KMS-11 (cell line): ENCODE data around the gene CHADL.

ENCODE experiments used
- H2AFZ ChIP-seq: fragments of 200-600 bp; sonication (generic); 2 replicates; pipeline ENCODE4 v1.6.1; 2016; ENCODE audit warnings: antibody characterized with exemption, mixed run types, low read depth
- H3K27ac ChIP-seq: fragments of 200-600 bp; sonication (generic); 2 replicates; pipeline ENCODE4 v1.6.1; 2016; ENCODE audit warnings: mild to moderate bottlenecking, mixed run types
- H3K27me3 ChIP-seq: fragments of 200-600 bp; sonication (generic); 2 replicates; pipeline ENCODE4 v1.6.1; 2017; ENCODE audit warnings: mild to moderate bottlenecking, low read depth, mixed run types, moderate library complexity; ENCODE audit not compliant: insufficient read depth
- H3K36me3 ChIP-seq: fragments of 200-600 bp; sonication (generic); 2 replicates; pipeline ENCODE4 v1.6.1; 2017; ENCODE audit warnings: mild to moderate bottlenecking, mixed run types; ENCODE audit not compliant: insufficient read depth
- H3K4me1 ChIP-seq: fragments of 200-600 bp; sonication (generic); 2 replicates; pipeline ENCODE4 v1.6.1; 2016; ENCODE audit warnings: mild to moderate bottlenecking, low read depth, mixed run types; ENCODE audit not compliant: poor library complexity, severe bottlenecking
- H3K4me2 ChIP-seq: fragments of 200-600 bp; sonication (generic); 2 replicates; pipeline ENCODE4 v1.7.0; 2016; ENCODE audit warnings: mild to moderate bottlenecking, mixed run types
- H3K4me3 ChIP-seq: fragments of 200-600 bp; sonication (generic); IDR thresholded peaks from 2 replicates; pipeline ENCODE4 v1.6.1; 2017; ENCODE audit warnings: low read depth, low read length, mixed read lengths; ENCODE audit not compliant: insufficient read depth
- H3K79me2 ChIP-seq: fragments of 200-600 bp; sonication (generic); 2 replicates; pipeline ENCODE4 v1.6.1; 2016; ENCODE audit warnings: low read depth, mixed run types; ENCODE audit not compliant: insufficient read depth
- H3K9ac ChIP-seq: fragments of 200-600 bp; sonication (generic); 2 replicates; pipeline ENCODE4 v1.6.1; 2016; ENCODE audit warnings: mild to moderate bottlenecking, mixed run types
- H4K20me1 ChIP-seq: fragments of 200-600 bp; sonication (generic); 2 replicates; pipeline ENCODE4 v1.6.1; 2016; ENCODE audit warnings: mild to moderate bottlenecking, mixed run types; ENCODE audit not compliant: insufficient read depth
- CTCF ChIP-seq: fragments of 200-600 bp; sonication (generic); conservative IDR thresholded peaks from 2 replicates; pipeline ENCODE4 v1.6.1; 2017; ENCODE audit warnings: low read depth, mild to moderate bottlenecking, antibody characterized with exemption, low read length, moderate library complexity, mixed read lengths

Gene CHADL

DNA sequence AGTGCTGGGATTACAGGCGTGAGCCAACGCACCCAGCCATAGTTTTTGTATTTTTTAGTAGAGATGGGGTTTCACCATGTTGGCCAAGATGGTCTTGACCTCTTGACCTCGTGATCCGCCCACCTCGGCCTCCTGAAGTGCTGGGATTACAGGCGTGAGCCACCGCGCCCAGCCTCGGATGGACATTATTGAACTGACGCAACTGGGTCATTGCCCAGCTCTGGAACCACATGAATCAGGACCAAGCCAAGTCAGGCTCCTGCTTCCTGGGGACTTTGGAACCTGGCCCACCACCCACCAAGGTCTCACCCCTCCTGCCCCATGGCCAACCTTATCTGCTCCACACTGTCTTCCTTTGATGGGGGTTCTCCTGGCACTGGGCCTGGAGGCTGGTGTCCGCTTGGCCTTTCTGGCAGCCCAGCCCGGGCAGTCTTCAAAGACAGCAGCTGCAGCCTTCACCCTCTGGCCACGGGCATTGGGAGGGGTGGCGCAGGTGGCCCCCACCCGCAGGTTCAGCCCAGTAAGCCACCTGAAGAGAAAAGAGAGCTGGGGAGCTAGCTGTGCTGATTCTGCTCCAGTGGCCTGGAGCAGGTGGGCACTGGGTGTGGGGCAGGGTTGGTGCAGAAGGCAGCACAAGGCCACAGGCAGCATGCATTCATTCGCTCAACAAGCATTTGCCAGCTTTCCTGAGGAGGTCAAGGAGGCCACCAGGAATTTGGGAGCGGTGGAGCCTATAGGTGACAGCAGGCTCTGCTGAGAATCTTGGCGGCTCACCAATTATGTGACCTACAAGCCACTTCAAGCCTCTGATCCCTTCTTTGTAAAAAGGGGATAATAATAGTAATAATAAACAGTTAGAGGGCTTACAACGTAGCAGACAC, 5.7 kb downstream of the CHADL start:
- no peak overlapping the region for H3K4me3 ChIP-seq
- no peak for TF ChIP-seq CTCF
- no peaks in the 10 kb centered on the region for H4K20me1 ChIP-seq
- H3K27me3 ChIP-seq: no peaks in the 10 kb centered on the region
- no peak overlapping the region for H3K4me2 ChIP-seq
- no peaks in the 10 kb centered on the region for H3K4me1 ChIP-seq
- no peak overlapping the region for H3K9ac ChIP-seq
- no peaks in the 10 kb centered on the region for H3K36me3 ChIP-seq
- no peak overlapping the region for H3K27ac ChIP-seq
- no peak overlapping the region for H2AFZ ChIP-seq
- H3K79me2 ChIP-seq: no peaks in the 10 kb centered on the region

DNA sequence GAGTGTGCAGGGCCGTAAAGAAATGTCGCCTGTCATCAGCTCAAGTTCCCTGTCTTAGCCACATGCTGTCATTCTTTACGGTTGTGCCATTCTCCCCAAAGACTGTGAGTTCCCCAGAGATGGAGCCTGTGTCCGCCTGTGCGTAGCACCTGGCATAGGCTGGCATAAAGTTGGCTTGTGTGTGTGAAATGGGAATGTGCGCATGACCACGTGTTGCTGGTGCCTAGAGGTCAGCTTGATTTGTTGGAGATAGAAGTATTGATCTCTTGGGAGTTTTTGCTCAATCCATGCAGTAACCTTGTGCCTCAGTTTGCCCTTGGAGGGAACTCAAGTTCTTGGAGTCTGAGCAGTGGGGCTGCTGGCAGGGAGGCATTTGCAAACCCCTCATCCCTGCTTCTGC, 9.4 kb downstream of the CHADL start:
- no peak for TF ChIP-seq CTCF
- H3K4me3 ChIP-seq: no peak overlapping the region

GRCh38 chr22:41230401-41230785, 10.3 kb downstream of the CHADL start:
- no peaks in the 10 kb centered on the region for H3K27me3 ChIP-seq
- TF ChIP-seq CTCF: no peak
- H4K20me1 ChIP-seq: no peaks in the 10 kb centered on the region
- H3K27ac ChIP-seq: no peak overlapping the region
- no peaks in the 10 kb centered on the region for H3K79me2 ChIP-seq
- H2AFZ ChIP-seq: no peak overlapping the region
- H3K4me1 ChIP-seq: peaks cover 3% of the 10 kb centered on the region
- H3K36me3 ChIP-seq: no peaks in the 10 kb centered on the region
- no peak overlapping the region for H3K4me2 ChIP-seq
- no peak overlapping the region for H3K9ac ChIP-seq
- no peak overlapping the region for H3K4me3 ChIP-seq

More for the DNA sequence above, 9.4 kb downstream of the CHADL start:
- no peaks in the 10 kb centered on the region for H3K36me3 ChIP-seq
- no peak overlapping the region for H2AFZ ChIP-seq
- no peak overlapping the region for H3K27ac ChIP-seq
- H3K9ac ChIP-seq: no peak overlapping the region
- H3K79me2 ChIP-seq: no peaks in the 10 kb centered on the region
- H3K4me1 ChIP-seq: no peaks in the 10 kb centered on the region
- H3K27me3 ChIP-seq: no peaks in the 10 kb centered on the region
- H4K20me1 ChIP-seq: no peaks in the 10 kb centered on the region
- no peak overlapping the region for H3K4me2 ChIP-seq

DNA sequence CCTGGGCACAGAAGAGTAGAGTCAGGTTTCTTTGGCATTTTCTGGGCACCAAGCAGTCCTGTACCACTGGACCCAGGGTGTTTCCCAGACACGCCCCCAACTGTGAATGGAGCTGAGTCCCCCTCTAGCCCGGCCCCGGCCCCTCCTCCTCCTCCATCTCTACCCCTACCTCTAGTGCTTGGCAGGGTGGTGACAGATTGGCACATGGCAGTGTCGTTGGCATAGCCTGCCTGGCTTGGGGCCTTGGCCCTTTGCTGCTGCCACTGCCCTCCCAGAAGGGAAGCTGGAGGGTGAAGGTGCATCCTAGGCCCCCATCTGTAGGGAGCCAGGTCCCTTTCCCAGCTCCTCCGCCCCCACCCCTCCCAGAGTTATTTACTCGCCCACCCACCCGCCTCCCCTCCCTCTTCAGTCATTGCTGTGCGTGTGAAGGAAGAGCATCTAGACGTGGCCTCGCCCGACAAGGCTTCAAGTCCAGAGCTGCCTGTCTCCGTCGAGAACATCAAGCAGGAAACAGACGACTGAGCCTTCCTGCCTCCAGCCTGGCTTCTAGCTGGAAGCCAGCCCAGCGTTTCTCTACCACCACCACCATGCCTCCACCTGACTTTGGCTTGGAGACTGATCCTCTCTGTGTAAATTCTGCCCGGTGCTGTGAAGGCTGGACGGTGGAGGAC, 10.9 kb downstream of the CHADL start:
- H3K4me2 ChIP-seq: no peak overlapping the region
- H3K27ac ChIP-seq: no peak overlapping the region
- TF ChIP-seq CTCF: no peak
- H3K4me3 ChIP-seq: no peak overlapping the region
- no peak overlapping the region for H3K9ac ChIP-seq
- H2AFZ ChIP-seq: no peak overlapping the region
- peaks cover 3% of the 10 kb centered on the region for H3K4me1 ChIP-seq
- no peaks in the 10 kb centered on the region for H3K79me2 ChIP-seq
- no peaks in the 10 kb centered on the region for H3K36me3 ChIP-seq
- no peaks in the 10 kb centered on the region for H4K20me1 ChIP-seq
- no peaks in the 10 kb centered on the region for H3K27me3 ChIP-seq
